Measurements from ENCODE around the gene ZDHHC13.

GRCh38 chr11:19083166-19083565, 33.8 kb upstream of the ZDHHC13 start:
- TF ChIP-seq ATF7 (IDR thresholded peaks at IDR 0.05) (no peak), TEAD2 (tag; IDR thresholded peaks at IDR 0.05) (no peak), MAX (CRISPR knock-in tag; IDR thresholded peaks at IDR 0.05) (no peak), EP300 (IDR thresholded peaks at IDR 0.05; ENCODE audit: low read length) (no peak), HOMEZ (CRISPR knock-in tag; IDR thresholded peaks at IDR 0.05) (no peak), NFE2L1 (tag; IDR thresholded peaks at IDR 0.05; ENCODE audit: borderline replicate concordance, low read depth) (no peak), ZBTB2 (IDR thresholded peaks at IDR 0.05) (no peak), ARID2 (IDR thresholded peaks at IDR 0.05) (no peak)

All from K562 (cell line).